ENCODE data around the gene CD84.

CD84 gene

GRCh38 chr1:160496334-160496733 is 83.0 kb downstream of the CD84 start:
- TF ChIP-seq CTCF (IDR thresholded peaks at IDR 0.05; ENCODE audit: borderline replicate concordance, insufficient read depth, low read depth, low read length), result no peak
- H3K4me3 ChIP-seq (ENCODE audit: low read depth, low read length), result no peak overlapping the region

- peak; percentile 30; the same call in 1 of the 2 replicates for TF ChIP-seq CTCF (IDR thresholded peaks at IDR 0.05; ENCODE audit: borderline replicate concordance, insufficient read depth, low read depth, low read length)
- H3K4me3 ChIP-seq (ENCODE audit: low read depth, low read length), result no peak overlapping the region
Observed at GRCh38 chr1:160494620-160495019, 84.7 kb downstream of the CD84 start.

GRCh38 chr1:160492617-160493016 is 86.7 kb downstream of the CD84 start:
- no peak for TF ChIP-seq CTCF (IDR thresholded peaks at IDR 0.05; ENCODE audit: borderline replicate concordance, insufficient read depth, low read depth, low read length)
- no peak overlapping the region for H3K4me3 ChIP-seq (ENCODE audit: low read depth, low read length)

- H3K4me3 ChIP-seq (ENCODE audit: low read depth, low read length), result no peak overlapping the region
- TF ChIP-seq CTCF (IDR thresholded peaks at IDR 0.05; ENCODE audit: borderline replicate concordance, insufficient read depth, low read depth, low read length), result no peak
Observed at GRCh38 chr1:160491981-160492380, 87.3 kb downstream of the CD84 start.
